Mesothelial cell of epicardium (in vitro differentiated cells): ENCODE measurements around the gene CPT1B. TPM values are rescaled to one million over a fixed set of nuclear protein-coding genes. Genes with fewer than 3 reads are reported as not detected.

Source experiments
- DNase-seq, 2 experiments: peaks; one replicate each; pipeline ENCODE4 v3.0.0; 2021; ENCODE audit warnings: low spot score in 2 of 2; ENCODE audit not compliant: unreplicated experiment in 2 of 2
- H3K27ac Mint-ChIP-seq: 2 replicates; pipeline ENCODE4 v1.8.0; 2021; ENCODE audit warnings: mixed read lengths
- H3K27me3 Mint-ChIP-seq: 2 replicates; pipeline ENCODE4 v1.8.0; 2021; ENCODE audit warnings: low read depth, mixed read lengths
- H3K36me3 Mint-ChIP-seq: 2 replicates; pipeline ENCODE4 v1.8.0; 2021; ENCODE audit warnings: mixed read lengths
- H3K4me1 Mint-ChIP-seq: 2 replicates; pipeline ENCODE4 v1.8.0; 2021; ENCODE audit warnings: mixed read lengths
- H3K4me3 Mint-ChIP-seq: 2 replicates; pipeline ENCODE4 v1.8.0; 2021; ENCODE audit warnings: mild to moderate bottlenecking, moderate library complexity, mixed read lengths
- H3K9me3 Mint-ChIP-seq: 2 replicates; pipeline ENCODE4 v1.8.0; 2021; ENCODE audit warnings: mixed read lengths
- total RNA-seq: library from RNA; stranded (reverse); gene quantifications from 3 replicates; pipeline ENCODE4 v1.2.1, GENCODE V29; 2021
- TF ChIP-seq, protein P1 (sequence below): fragments of 200-600 bp; sonication (generic); IDR thresholded peaks from one replicate; pipeline ENCODE4 v1.5.0; 2021; ENCODE audit warnings: antibody characterized with exemption; ENCODE audit not compliant: unreplicated experiment

The CPT1B gene
- total RNA-seq, 1 donor from 2014 or later: 109 TPM

DNA sequence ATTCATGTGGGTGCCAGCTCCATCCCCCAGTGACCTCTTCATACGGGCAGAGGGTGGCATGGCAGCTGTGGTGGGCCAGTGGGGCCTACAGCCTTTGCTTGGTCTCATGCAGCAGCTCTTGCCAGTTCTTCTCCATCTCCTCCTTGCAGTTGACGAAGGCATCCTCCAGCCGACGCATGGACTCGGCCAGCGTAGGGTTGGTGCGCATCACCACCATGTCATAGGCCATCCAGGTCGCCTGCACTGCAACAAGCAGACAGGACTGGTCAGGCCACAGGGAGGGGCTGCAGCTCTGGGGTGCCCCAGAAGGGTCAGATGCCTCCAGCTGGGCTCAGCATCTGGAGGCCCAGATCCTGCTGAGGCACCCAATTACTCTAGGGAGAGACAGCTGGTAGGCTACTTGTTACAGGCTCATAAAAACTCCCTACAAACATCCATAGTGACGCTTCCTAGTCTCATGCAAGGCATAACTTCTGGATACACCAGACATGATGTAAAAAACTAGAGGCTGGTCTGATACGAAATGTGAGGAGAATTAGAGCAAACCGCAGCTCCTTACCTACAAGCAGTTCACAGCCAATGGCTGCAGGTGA, 27.0 kb downstream of the CPT1B start:
- Mint-ChIP-seq H3K9me3 (no peaks in the 10 kb centered on the region), H3K36me3 (no peaks in the 10 kb centered on the region), H3K4me1 (peaks cover 2% of the 10 kb centered on the region), H3K27ac (no peak overlapping the region), H3K27me3 (peaks cover 3% of the 10 kb centered on the region), H3K4me3 (no peak overlapping the region)
- TF ChIP-seq, protein P1, sequence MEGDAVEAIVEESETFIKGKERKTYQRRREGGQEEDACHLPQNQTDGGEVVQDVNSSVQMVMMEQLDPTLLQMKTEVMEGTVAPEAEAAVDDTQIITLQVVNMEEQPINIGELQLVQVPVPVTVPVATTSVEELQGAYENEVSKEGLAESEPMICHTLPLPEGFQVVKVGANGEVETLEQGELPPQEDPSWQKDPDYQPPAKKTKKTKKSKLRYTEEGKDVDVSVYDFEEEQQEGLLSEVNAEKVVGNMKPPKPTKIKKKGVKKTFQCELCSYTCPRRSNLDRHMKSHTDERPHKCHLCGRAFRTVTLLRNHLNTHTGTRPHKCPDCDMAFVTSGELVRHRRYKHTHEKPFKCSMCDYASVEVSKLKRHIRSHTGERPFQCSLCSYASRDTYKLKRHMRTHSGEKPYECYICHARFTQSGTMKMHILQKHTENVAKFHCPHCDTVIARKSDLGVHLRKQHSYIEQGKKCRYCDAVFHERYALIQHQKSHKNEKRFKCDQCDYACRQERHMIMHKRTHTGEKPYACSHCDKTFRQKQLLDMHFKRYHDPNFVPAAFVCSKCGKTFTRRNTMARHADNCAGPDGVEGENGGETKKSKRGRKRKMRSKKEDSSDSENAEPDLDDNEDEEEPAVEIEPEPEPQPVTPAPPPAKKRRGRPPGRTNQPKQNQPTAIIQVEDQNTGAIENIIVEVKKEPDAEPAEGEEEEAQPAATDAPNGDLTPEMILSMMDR: no peak
- no peak for DNase-seq

DNA sequence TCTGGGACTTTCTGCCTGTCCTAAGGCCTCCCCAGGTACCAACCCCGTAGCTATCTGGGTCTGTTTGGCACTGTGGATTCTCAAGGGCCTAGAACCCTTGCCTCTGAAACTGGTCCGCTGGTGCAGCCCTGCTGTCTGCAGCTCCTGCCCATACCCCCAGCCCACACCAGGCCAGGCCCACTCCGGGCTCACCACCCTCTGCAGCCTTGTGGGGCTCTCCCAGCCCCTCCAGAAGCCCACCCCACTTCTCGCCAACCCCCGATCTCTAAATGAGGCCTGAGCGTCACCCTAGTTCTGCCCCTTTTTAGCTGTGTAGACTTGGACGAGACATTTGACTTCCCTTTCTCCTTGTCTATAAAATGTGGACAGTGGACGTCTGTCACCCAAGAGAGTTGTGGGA, 27.8 kb downstream of the CPT1B start:
- TF ChIP-seq, protein P1: no peak
- Mint-ChIP-seq H3K4me3 (no peak overlapping the region), H3K27me3 (no peaks in the 10 kb centered on the region), H3K36me3 (no peaks in the 10 kb centered on the region), H3K27ac (no peak overlapping the region), H3K4me1 (peaks cover 5% of the 10 kb centered on the region), H3K9me3 (no peaks in the 10 kb centered on the region)
- no peak for DNase-seq

DNA sequence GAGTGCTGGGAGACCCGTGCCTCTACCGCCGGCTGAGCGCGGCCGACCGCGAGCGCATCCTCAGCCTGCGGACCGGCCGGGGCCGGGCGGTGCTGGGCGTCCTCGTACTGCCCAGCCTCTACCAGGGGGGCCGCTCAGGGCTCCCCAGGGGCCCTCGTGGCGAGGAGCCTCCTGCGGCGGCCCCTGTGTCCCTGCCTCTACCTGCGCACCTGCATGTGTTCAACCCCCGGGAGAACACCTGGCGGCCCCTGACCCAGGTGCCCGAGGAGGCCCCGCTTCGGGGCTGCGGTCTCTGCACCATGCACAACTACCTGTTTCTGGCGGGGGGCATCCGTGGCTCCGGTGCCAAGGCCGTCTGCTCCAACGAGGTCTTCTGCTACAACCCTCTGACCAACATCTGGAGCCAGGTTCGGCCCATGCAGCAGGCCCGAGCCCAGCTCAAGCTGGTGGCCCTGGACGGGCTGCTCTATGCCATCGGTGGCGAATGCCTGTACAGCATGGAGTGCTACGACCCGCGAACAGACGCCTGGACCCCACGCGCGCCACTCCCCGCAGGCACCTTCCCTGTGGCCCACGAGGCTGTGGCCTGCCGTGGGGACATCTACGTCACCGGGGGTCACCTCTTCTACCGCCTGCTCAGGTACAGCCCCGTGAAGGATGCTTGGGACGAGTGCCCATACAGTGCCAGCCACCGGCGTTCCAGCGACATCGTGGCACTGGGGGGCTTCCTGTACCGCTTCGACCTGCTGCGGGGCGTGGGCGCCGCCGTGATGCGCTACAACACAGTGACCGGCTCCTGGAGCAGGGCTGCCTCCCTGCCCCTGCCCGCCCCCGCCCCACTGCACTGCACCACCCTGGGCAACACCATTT, 29.1 kb downstream of the CPT1B start:
- H3K27me3 Mint-ChIP-seq: no peaks in the 10 kb centered on the region
- H3K4me1 Mint-ChIP-seq: peaks cover 13% of the 10 kb centered on the region
- H3K27ac Mint-ChIP-seq: no peak overlapping the region
- TF ChIP-seq, protein P1: no peak
- H3K9me3 Mint-ChIP-seq: no peaks in the 10 kb centered on the region
- no peak for DNase-seq
- no peaks in the 10 kb centered on the region for H3K36me3 Mint-ChIP-seq
- no peak overlapping the region for H3K4me3 Mint-ChIP-seq

DNA sequence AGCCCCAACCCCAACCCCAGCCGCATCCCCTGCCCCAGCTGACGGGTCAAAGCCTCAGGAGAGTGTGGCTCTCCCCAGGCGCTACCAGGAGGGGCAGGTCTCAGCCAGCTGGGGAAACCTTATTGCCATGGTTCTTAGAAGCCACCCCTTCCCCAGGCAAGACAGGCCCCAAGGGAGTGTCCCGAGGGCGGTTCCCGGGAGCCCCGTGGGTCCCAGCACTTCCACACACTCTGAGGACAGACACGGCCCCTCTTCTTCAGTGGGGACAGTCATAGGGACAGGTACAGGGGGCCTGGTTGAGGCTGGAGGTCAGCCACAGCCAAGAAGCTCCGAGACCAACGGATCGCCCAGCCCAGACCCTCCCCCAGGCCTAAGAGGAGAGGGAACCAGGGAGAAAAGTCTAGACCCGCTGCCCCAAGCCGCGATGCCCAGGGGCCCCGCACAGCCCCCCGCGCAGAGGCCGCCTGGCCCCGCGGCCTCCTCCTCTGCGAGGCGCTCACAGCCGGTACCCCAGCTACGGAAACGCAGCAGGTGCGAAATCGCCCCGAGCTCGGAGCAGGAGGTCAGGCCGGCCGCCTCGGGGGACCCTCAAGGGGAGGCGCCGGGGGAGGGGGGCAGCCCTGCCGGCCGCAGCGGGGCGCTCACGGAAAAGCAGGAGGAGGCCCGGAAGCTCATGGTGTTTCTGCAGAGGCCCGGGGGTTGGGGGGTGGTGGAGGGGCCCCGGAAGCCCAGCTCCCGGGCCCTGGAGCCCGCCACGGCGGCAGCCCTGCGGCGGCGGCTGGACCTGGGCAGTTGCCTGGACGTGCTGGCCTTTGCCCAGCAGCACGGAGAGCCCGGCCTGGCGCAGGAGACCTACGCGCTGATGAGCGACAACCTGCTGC, 29.9 kb downstream of the CPT1B start:
- Mint-ChIP-seq H3K4me3 (no peak overlapping the region), H3K27ac (no peak overlapping the region), H3K9me3 (no peaks in the 10 kb centered on the region), H3K36me3 (no peaks in the 10 kb centered on the region), H3K27me3 (no peaks in the 10 kb centered on the region), H3K4me1 (peaks cover 13% of the 10 kb centered on the region)
- no peak for DNase-seq
- TF ChIP-seq, protein P1: no peak

DNA sequence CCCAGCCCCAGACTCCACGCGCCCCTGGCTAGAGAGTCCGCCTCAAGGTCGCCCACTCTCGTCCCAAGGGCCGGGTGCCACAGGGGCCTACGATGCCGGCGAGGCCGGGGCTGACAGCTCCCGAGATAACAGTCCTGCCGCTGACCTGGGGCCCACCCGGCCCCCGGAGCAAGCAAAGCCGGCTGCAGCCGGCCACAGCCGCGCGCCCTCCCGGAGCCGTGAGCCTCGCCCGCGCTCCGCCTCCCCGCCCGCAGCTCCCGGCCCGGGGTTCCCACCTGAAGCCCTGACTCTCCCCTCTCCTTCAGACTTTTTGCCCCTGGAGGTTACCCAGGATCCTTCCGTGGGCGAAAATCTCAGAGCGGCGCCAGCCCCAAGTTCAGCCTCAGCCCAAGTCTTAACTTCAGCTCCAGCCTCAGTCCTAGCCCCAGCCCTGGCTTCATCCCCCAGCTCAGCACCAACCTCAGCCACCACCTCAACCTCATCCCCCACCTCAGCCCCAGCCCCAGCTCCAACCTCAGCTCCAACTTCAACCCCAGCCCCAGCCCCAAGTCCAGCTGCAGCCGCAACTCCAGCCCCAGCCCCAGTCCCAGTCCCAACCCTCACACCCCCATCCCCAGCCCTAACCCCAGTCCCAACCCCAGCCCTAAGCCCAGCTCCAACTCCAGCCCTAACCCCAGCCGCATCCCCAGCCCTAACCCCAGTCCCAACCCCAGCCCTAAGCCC, 30.8 kb downstream of the CPT1B start:
- TF ChIP-seq, protein P1: no peak
- no peak for DNase-seq
- Mint-ChIP-seq H3K36me3 (no peaks in the 10 kb centered on the region), H3K27ac (no peak overlapping the region), H3K4me3 (no peak overlapping the region), H3K27me3 (no peaks in the 10 kb centered on the region), H3K9me3 (no peaks in the 10 kb centered on the region), H3K4me1 (peaks cover 13% of the 10 kb centered on the region)
